Mesodermal cell (in vitro differentiated cells): Measurements from ENCODE around the gene NYAP1.
"Not testable (repeated sequence)": the region's sequence is repeated elsewhere in the genome, so short reads cannot be mapped to it uniquely, and the experiment has no call there.

ENCODE experiments used
- H3K27ac ChIP-seq: 2 replicates; pipeline ENCODE4 v1.7.0; 2013; ENCODE audit warnings: mild to moderate bottlenecking, low read depth, low read length, moderate library complexity; ENCODE audit not compliant: severe bottlenecking
- H3K36me3 ChIP-seq: 2 replicates; pipeline ENCODE4 v1.7.1; 2013; ENCODE audit warnings: mild to moderate bottlenecking, low read length, moderate library complexity; ENCODE audit not compliant: control insufficient read depth, insufficient read depth
- H3K4me1 ChIP-seq: one replicate; pipeline ENCODE4 v1.7.1; 2013; ENCODE audit warnings: mild to moderate bottlenecking, low read length; ENCODE audit not compliant: insufficient read depth, control insufficient read depth, poor library complexity, severe bottlenecking
- H3K4me3 ChIP-seq: 2 replicates; pipeline ENCODE4 v1.7.0; 2013; ENCODE audit warnings: low read length, control low read depth, mild to moderate bottlenecking; ENCODE audit not compliant: insufficient read depth, poor library complexity, severe bottlenecking; ENCODE audit errors: extremely low read depth
- H3K9me3 ChIP-seq: 2 replicates; pipeline ENCODE4 v1.7.1; 2013; ENCODE audit warnings: mild to moderate bottlenecking, low read length, moderate library complexity; ENCODE audit not compliant: control insufficient read depth
- whole genome bisulfite sequencing, 2 experiments: methylation state at CpG; one replicate each; pipeline ENCODE4 v1.1.5; 2013; ENCODE audit warnings: missing lambda C conversion rate in 2 of 2; ENCODE audit not compliant: insufficient coverage in 2 of 2; 5-methylcytosine and 5-hydroxymethylcytosine counted together

Gene NYAP1

DNA sequence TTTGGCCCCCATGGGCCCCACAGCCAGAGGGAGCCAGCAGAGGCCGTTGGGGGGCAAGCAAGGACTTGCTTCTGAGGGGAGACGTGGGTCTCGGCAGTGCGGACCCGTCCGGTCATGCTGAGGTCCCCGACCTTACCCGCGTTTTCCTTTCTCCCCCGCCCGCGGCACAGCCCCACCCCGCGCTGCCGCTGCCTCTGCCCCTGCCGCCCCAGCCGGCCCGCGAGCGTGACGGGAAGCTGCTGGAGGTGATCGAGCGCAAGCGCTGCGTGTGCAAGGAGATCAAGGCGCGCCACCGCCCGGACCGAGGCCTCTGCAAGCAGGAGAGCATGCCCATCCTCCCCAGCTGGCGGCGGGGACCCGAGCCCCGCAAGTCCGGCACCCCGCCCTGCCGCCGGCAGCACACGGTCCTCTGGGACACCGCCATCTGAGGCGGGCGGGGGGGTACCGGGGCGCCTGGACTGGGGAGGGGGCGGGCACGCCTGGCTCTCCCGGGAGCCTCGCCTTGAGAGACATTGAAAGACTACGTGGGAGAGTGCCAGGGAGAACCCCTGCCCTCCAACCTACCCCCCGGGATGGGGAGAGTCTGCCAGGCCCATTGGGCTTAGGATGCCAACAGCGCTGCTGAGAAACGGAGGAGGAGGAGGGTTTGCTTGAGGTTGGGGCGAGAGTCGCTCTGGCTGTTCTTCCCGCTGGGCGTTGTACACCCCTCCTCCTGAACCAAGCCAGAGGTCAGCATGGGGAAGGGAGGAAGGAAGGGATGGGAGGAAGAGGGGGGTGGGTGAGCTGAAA, 9.9 kb downstream of the NYAP1 start:
- no peaks in the 10 kb centered on the region for H3K9me3 ChIP-seq
- H3K36me3 ChIP-seq = peaks cover 8% of the 10 kb centered on the region
- peak overlapping the region; percentile 18 for H3K4me3 ChIP-seq
- H3K27ac ChIP-seq = no peak overlapping the region
- WGBS, 2 experiments = 9 to 10% methylated on average over 39 of the region's 56 CpGs
- peaks cover 14% of the 10 kb centered on the region for H3K4me1 ChIP-seq

DNA sequence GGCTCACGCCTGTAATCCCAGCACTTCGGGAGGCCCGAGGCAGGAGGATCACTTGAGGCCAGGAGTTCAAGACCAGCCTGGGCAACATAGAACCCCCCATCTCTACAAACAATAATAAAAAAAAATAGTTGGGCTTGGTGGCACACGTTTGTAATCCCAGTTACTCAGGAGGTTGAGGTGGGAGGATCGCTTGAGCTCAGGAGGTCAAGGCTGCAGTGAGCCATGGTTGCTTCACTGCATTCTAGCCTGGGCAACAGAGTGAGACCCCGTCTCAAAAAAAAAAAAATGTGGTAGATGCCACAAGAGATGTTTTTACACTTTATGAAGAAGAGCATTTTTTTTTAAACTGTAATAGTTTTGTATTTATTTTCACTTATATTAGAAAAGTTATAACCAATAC, 12.8 kb downstream of the NYAP1 start:
- no peaks in the 10 kb centered on the region for H3K9me3 ChIP-seq
- no peak overlapping the region for H3K27ac ChIP-seq
- 90 to 100% methylated on average over 2 of the region's 6 CpGs for WGBS, 2 experiments
- peaks cover 6% of the 10 kb centered on the region for H3K36me3 ChIP-seq
- H3K4me1 ChIP-seq = peaks cover 6% of the 10 kb centered on the region
- no peak overlapping the region for H3K4me3 ChIP-seq

DNA sequence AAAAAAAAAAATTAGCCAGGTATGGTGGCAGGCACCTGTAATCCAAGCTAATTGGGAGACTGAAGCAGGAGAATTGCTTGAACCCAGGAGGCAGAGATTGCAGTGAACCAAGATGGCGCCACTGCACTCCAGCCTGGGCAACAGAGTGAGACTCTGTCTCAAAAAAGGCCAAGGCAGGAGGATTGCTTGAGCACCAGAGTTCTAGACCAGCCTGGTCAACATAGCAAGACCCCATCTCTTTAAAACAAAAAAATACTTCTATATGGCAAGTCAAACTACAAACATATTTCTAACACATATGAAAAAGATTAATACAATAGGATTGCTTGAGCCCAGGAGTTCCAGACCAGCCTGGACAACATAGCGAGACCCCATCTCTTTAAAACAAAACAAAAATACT, 17.0 kb downstream of the NYAP1 start:
- WGBS, 2 experiments = 71% methylated on average over 1 of the region's 2 CpGs; no CpG with 5 or more reads in 1 of the 2 experiments
- not testable (repeated sequence) for H3K4me3 ChIP-seq, H3K9me3 ChIP-seq, H3K4me1 ChIP-seq, H3K36me3 ChIP-seq, H3K27ac ChIP-seq

DNA sequence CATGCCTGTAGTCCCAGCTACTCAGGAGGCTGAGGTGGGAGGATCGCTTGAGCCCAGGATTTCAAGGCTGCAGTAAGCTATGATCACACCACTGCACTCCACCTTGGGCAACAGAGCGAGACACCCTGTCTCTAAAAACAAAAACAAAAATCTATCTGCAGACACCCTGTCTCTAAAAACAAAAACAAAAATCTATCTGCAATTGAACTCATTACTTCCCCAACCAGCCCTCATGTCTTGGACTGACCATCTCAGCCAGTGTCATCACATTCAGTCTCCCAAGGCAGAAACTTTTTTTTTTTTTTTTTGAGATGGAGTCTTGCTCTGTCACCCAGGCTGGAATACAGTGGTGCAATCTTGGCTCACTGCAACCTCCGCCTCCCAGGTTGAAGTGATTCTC, 20.3 kb downstream of the NYAP1 start:
- not testable (repeated sequence) for H3K9me3 ChIP-seq, H3K4me3 ChIP-seq, H3K4me1 ChIP-seq, H3K36me3 ChIP-seq
- 100% methylated on average over 2 to 3 of the region's 3 CpGs for WGBS, 2 experiments
- H3K27ac ChIP-seq = peak overlapping the region; percentile 76

DNA sequence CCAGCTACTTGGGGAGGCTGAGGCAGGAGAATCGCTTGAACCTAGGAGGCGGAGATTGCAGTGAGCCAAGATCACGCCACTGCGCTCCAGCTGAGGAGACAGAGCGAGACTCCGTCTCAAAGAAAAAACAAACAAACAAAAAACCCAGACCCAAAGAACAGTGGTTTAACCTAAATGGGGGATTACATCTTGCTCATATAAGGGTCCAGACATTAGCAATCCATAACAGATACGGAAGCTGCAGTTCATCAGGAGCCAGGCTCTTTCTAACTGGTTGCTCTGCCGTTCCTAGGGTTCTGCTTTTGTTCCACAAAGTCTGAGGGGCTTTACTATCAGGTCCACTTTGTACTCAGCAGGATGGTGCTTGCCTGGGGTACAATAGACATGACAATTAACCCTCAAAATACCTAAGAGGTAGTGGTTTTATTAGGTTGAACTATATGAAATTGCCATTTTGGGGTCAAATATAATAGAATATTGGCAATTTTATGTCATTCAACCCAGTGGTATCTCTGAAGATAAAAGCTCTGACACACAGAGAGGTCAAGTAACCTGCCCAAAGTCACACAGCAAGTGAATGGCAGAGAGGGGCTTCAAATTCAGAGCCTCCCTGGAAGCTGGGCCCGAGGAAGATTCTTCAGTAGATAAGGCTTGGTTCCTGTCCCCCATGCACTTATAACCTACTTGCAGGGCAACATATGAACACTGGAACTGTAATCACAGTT, 21.3 kb downstream of the NYAP1 start:
- no peaks in the 10 kb centered on the region for H3K9me3 ChIP-seq
- WGBS, 2 experiments = 79 to 92% methylated on average over 3 to 6 of the region's 9 CpGs
- no peaks in the 10 kb centered on the region for H3K36me3 ChIP-seq
- no peak overlapping the region for H3K27ac ChIP-seq
- H3K4me1 ChIP-seq = peaks cover 7% of the 10 kb centered on the region
- H3K4me3 ChIP-seq = no peak overlapping the region

DNA sequence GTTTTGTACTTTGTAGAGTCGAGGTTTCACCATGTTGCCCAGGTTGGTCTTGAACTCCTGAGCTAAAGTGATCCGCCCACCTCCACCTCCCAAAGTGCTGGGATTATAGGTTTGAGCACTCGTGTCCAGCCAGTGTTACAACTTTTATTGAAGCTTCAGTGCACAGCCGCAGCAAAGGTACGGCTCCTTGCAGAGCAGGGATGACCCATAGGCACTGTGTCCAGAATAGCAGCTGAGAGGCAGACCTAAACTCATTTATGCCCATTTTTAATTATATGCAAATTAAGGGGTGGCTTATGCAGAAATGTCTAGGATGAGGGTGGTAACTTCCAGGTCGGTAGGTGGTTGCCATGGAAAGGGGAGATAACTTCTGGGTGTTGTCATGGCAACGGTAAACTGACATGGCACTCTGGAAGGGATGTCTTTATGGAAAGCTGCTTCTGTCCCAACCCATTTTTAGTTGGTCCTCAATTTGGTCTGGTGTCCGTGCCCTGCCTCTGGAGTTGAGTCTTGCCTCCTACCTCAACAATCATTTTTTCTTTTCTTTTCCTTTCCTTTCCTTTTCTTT, 22.7 kb downstream of the NYAP1 start:
- Histone ChIP-seq H3K9me3 (no peaks in the 10 kb centered on the region), H3K4me3 (no peak overlapping the region), H3K4me1 (peaks cover 7% of the 10 kb centered on the region), H3K27ac (no peak overlapping the region), H3K36me3 (no peaks in the 10 kb centered on the region)
- 71 to 85% methylated on average over 5 to 8 of the region's 8 CpGs for WGBS, 2 experiments

DNA sequence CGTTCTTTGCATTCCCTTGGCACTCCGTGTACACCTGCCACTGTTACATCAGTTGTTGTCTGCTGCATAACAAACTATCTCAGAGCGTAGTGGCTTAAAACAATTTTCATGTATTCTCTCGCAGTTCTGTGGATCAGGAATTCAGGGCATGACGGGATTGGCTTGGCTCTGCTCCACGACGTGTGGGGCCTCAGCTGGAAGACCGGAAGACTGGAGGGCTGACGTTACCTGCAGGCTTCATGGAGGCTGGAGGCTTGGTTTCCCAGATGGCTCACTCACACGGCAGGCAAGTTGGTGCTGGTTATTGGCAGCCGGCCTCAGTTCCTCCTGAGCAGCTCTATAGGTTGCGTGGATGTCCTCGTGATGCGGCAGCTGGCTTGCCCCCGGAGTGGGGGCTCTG, 25.5 kb downstream of the NYAP1 start:
- Histone ChIP-seq H3K4me1 (no peaks in the 10 kb centered on the region), H3K9me3 (no peaks in the 10 kb centered on the region), H3K27ac (no peak overlapping the region), H3K36me3 (no peaks in the 10 kb centered on the region), H3K4me3 (no peak overlapping the region)
- WGBS, 2 experiments = 88 to 94% methylated on average over 13 to 15 of the region's 15 CpGs

DNA sequence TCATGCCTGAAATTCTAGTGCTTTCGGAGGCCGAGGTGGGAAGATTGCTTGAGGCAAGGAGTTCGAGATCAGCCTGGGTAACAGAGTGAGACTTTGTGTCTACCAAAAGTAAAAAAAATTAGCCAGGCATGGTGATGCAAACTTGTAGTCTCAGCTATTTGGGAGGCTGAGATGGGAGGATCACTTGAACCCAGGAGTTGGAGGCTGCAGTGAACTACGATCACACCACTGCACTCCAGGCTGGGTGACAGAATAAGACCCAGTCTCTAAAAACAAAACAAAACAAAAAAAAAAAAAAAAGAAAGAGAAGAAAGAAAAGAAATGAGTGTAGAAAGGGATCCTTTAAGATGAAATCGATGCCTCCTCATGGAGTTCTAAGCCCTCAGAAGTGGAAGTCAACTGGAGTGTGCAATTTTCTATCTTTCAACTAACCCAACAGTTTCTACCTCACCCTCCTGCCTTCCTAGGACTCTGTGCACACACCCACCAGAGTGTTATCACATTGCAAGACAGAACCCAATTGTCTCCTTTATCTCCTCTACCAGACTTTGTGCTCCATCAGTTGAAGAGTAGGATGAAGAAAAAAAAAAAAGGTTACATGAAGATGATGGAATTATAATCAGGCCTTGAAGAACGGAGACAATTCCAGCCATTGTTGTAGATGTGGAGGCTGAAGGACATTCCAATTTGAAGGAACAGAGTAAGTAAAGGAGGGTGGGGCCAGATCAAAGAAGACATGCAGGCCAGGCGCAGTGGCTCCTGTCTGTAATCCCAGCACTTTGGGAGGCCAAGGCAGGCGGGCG, 26.9 kb downstream of the NYAP1 start:
- Histone ChIP-seq H3K4me1 (peaks cover 5% of the 10 kb centered on the region), H3K36me3 (no peaks in the 10 kb centered on the region), H3K4me3 (no peak overlapping the region), H3K27ac (no peak overlapping the region), H3K9me3 (no peaks in the 10 kb centered on the region)
- WGBS, 2 experiments = 93 to 94% methylated on average over 5 to 6 of the region's 9 CpGs

DNA sequence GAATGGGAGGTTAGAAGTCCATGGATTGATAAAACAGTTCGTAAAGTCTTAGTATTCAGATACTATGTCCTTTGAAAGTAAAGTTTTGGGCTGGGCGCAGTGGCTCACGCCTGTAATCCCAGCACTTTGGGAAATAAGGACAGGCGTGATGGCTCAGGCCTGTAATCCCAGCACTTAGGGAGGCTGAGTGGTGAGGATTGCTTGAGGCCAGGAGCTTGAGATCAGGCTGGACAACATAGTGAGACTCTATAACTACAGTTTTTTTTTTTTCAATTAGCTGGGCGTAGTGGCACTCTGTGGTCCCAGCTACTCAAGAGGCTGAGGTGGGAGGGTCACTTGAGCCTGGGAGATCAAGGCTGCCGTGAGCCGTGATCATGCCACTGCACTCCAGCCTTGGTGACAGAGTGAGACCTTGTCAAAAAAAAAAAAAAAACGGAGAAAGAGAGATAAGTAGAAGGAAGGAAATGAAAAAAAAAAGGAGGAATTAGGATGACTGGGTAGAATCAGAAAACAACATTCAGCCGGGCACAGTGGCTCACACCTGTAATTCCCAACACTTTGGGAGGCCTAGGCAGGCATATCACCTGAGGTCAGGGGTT, 29.6 kb downstream of the NYAP1 start:
- Histone ChIP-seq H3K27ac (no peak overlapping the region), H3K9me3 (no peaks in the 10 kb centered on the region), H3K4me3 (no peak overlapping the region), H3K36me3 (no peaks in the 10 kb centered on the region), H3K4me1 (peaks cover 5% of the 10 kb centered on the region)
- 88 to 90% methylated on average over 6 to 9 of the region's 9 CpGs for WGBS, 2 experiments

DNA sequence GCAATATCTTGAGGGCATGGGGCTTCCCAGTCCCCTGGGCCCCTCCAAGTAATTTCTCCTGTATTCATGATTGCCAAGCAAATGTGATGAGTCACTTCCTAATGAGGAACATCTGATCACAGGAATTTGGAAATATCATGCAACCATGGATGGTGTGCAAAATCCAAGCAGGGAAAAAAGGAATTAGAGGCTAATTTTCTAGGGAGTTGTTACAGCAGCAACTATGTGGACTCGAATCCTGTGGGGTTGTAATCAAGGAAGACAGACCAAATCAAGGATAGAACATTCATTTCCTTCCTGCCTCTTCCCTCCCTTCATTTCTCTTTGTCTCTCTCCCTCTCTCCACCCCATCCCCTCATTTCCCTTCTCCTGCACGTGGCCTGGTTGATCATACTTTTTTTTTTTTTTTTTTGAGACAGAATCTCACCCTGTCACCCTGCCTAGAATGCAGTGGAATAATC, 31.4 kb downstream of the NYAP1 start:
- Histone ChIP-seq H3K36me3 (no peaks in the 10 kb centered on the region), H3K4me3 (no peak overlapping the region)
- WGBS, 2 experiments = 63 to 83% methylated on average over 1 to 2 of the region's 2 CpGs

More for the DNA sequence above, 31.4 kb downstream of the NYAP1 start:
- Histone ChIP-seq H3K4me1 (peaks cover 5% of the 10 kb centered on the region), H3K27ac (no peak overlapping the region), H3K9me3 (no peaks in the 10 kb centered on the region)
